ENCODE measurements around the gene PHLDA3.
"Not testable (repeated sequence)": the region's sequence is repeated elsewhere in the genome, so short reads cannot be mapped to it uniquely, and the experiment has no call there.

The PHLDA3 gene

GRCh38 chr1:201485184-201485774, 16.3 kb upstream of the PHLDA3 start:
- DNase-seq = no peak

GRCh38 chr1:201483373-201483949, 14.5 kb upstream of the PHLDA3 start:
- DNase-seq = no peak

GRCh38 chr1:201482755-201483154, 13.8 kb upstream of the PHLDA3 start:
- DNase-seq = no peak

- peak; percentile 55 for DNase-seq
Observed at GRCh38 chr1:201481761-201482493, 12.9 kb upstream of the PHLDA3 start.

- DNase-seq = no peak
Observed at GRCh38 chr1:201481004-201481380, 12.0 kb upstream of the PHLDA3 start.

GRCh38 chr1:201480231-201481003, 11.4 kb upstream of the PHLDA3 start:
- DNase-seq = peak; percentile 66

- no peak for DNase-seq
Observed at GRCh38 chr1:201479201-201479730, 10.3 kb upstream of the PHLDA3 start.

GRCh38 chr1:201478666-201479065, 9.7 kb upstream of the PHLDA3 start:
- not testable (repeated sequence) for DNase-seq

- DNase-seq = no peak
Observed at GRCh38 chr1:201476670-201477344, 7.8 kb upstream of the PHLDA3 start.

- no peak for DNase-seq
Observed at GRCh38 chr1:201475915-201476669, 7.1 kb upstream of the PHLDA3 start.

- DNase-seq = no peak
Observed at GRCh38 chr1:201475130-201475529, 6.1 kb upstream of the PHLDA3 start.

- DNase-seq = no peak
Observed at GRCh38 chr1:201473296-201473695, 4.3 kb upstream of the PHLDA3 start.

GRCh38 chr1:201472321-201472720, 3.3 kb upstream of the PHLDA3 start:
- DNase-seq = not testable (repeated sequence)

- DNase-seq = no peak
Observed at GRCh38 chr1:201471772-201472171, 2.8 kb upstream of the PHLDA3 start.

GRCh38 chr1:201470581-201470980, 1.6 kb upstream of the PHLDA3 start:
- no peak for DNase-seq

- DNase-seq = no peak
Observed at GRCh38 chr1:201469645-201470074, 672 bp upstream of the PHLDA3 start.

GRCh38 chr1:201468501-201468843, 516 bp downstream of the PHLDA3 start:
- DNase-seq = no peak

- no peak for DNase-seq
Observed at GRCh38 chr1:201466492-201466891, 2.5 kb downstream of the PHLDA3 start.

GRCh38 chr1:201465698-201466290, 3.2 kb downstream of the PHLDA3 start:
- DNase-seq = no peak

- DNase-seq = no peak
Observed at GRCh38 chr1:201463071-201463552, 5.9 kb downstream of the PHLDA3 start.

- DNase-seq = no peak
Observed at GRCh38 chr1:201461645-201462441, 7.1 kb downstream of the PHLDA3 start.

Data from NCI-H1436 treated with DMSO at 0.1 percent for 48 hours (cell line).